ENCODE data around the gene MTMR12.
"Not testable (repeated sequence)": the region's sequence is repeated elsewhere in the genome, so short reads cannot be mapped to it uniquely, and the experiment has no call there.

Gene MTMR12

DNA sequence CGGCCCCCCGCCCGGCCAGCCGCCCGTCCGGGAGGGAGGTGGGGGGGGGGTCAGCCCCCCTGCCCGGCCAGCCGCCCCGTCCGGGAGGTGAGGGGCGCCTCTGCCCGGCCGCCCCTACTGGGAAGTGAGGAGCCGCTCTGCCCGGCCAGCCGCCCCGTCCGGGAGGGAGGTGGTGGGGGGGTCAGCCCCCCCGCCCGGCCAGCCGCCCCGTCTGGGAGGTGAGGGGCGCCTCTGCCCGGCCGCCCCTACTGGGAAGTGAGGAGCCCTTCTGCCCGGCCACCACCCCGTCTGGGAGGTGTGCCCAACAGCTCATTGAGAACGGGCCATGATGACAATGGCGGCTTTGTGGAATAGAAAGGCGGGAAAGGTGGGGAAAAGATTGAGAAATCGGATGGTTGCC, 103.9 kb downstream of the MTMR12 start:
- H3K27ac ChIP-seq (ENCODE audit: low read depth, low read length); H3K4me3 ChIP-seq (ENCODE audit: low read length); H3K36me3 ChIP-seq (ENCODE audit: control insufficient read depth, insufficient read depth, low read length); H3K9ac ChIP-seq (ENCODE audit: low read length); H3K4me1 ChIP-seq (ENCODE audit: control insufficient read depth, insufficient read depth, low read length); H3K27me3 ChIP-seq (ENCODE audit: control insufficient read depth, insufficient read depth, low read length): not testable (repeated sequence)

DNA sequence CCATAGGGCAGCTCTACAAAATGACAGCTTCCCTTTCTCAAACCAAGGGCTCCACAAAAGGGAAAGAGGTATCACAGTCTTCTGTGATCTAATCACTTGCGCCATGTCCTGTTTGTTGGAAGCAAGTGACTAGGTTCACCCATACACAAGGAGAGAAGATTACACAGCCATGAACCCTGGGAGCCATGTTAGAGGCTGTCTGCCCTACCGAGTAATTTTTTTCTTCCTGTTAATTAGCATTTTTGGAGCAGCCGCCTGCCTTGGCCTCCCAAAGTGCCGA, 105.4 kb downstream of the MTMR12 start:
- H3K27me3 ChIP-seq (ENCODE audit: control insufficient read depth, insufficient read depth, low read length) = no peaks in the 10 kb centered on the region
- no peak overlapping the region for H3K27ac ChIP-seq (ENCODE audit: low read depth, low read length)

DNA sequence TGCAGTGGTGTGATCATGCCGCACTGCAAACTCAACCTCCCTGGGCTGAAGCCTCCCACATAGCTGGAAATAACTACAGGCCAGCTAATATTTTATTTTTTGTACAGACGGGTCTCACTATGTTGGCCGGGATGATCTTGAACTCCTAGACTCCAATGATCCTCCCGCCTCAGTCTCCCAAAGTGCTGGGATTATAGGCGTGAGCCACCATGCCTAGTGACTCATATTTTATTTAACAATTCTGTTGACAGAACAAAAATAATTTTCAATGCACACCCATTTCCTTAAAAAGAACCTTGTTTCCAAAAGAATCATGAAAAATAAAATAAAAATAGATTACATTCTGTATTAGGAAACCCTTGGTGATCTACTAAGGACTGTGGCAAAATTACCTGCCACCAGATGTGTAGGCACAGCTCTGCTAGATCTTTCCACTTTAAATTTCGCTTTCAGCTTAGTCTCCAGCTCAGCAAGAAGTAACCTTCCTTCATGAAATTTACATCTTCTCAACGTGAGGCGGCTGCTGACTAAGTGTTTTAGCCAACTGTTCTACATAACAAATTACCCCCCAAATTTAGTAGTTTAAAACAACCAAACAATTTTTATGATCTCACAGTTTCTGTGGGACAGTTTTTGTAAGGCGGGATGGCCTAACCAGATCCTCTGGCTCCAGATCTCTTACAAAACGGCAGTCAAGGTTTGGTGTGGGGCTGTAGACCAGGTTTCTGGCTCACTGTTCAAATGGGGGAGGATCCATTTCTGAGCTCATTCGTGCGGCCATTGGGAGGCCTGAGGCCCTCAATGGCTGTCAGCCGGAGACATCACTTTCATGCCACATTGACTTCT, 106.0 kb downstream of the MTMR12 start:
- Histone ChIP-seq H3K36me3 (ENCODE audit: control insufficient read depth, insufficient read depth, low read length) (no peaks in the 10 kb centered on the region), H3K9ac (ENCODE audit: low read length) (no peak overlapping the region), H3K27ac (ENCODE audit: low read depth, low read length) (no peak overlapping the region), H3K27me3 (ENCODE audit: control insufficient read depth, insufficient read depth, low read length) (no peaks in the 10 kb centered on the region), H3K4me1 (ENCODE audit: control insufficient read depth, insufficient read depth, low read length) (no peaks in the 10 kb centered on the region), H3K4me3 (ENCODE audit: low read length) (no peak overlapping the region)

More for the DNA sequence above, 105.4 kb downstream of the MTMR12 start:
- Histone ChIP-seq H3K9ac (ENCODE audit: low read length) (no peak overlapping the region), H3K4me1 (ENCODE audit: control insufficient read depth, insufficient read depth, low read length) (no peaks in the 10 kb centered on the region), H3K4me3 (ENCODE audit: low read length) (no peak overlapping the region), H3K36me3 (ENCODE audit: control insufficient read depth, insufficient read depth, low read length) (no peaks in the 10 kb centered on the region)

- Histone ChIP-seq H3K27ac (ENCODE audit: low read depth, low read length) (no peak overlapping the region), H3K36me3 (ENCODE audit: control insufficient read depth, insufficient read depth, low read length) (no peaks in the 10 kb centered on the region), H3K4me3 (ENCODE audit: low read length) (no peak overlapping the region), H3K27me3 (ENCODE audit: control insufficient read depth, insufficient read depth, low read length) (no peaks in the 10 kb centered on the region), H3K4me1 (ENCODE audit: control insufficient read depth, insufficient read depth, low read length) (no peaks in the 10 kb centered on the region), H3K9ac (ENCODE audit: low read length) (no peak overlapping the region)
These were observed 106.7 kb downstream of the MTMR12 start for GRCh38 chr5:32206053-32206452.

DNA sequence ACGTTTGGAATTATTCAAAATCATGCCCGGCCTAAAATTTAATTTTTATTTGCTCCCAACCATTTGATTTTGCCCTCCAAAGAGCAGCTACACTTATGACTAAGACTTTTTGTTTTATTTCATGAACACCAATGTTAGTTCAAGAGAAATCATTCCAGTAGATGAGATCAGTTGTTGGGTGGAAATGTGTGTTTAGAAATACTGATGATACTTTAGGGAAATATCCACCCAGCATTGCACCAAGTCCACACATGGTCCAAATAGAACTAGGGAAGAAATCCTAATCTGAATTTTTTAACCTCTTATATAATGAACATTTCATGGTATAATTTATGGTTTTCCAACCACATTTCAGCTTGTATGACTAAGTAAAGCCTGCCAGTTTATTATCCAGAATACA, 110.3 kb downstream of the MTMR12 start:
- Histone ChIP-seq H3K27ac (ENCODE audit: low read depth, low read length) (no peak overlapping the region), H3K27me3 (ENCODE audit: control insufficient read depth, insufficient read depth, low read length) (no peaks in the 10 kb centered on the region), H3K9ac (ENCODE audit: low read length) (no peak overlapping the region), H3K4me3 (ENCODE audit: low read length) (no peak overlapping the region), H3K36me3 (ENCODE audit: control insufficient read depth, insufficient read depth, low read length) (no peaks in the 10 kb centered on the region), H3K4me1 (ENCODE audit: control insufficient read depth, insufficient read depth, low read length) (no peaks in the 10 kb centered on the region)

GRCh38 chr5:32201122-32201753, 111.5 kb downstream of the MTMR12 start:
- Histone ChIP-seq H3K4me3 (ENCODE audit: low read length) (no peak overlapping the region), H3K36me3 (ENCODE audit: control insufficient read depth, insufficient read depth, low read length) (no peaks in the 10 kb centered on the region), H3K27ac (ENCODE audit: low read depth, low read length) (no peak overlapping the region), H3K4me1 (ENCODE audit: control insufficient read depth, insufficient read depth, low read length) (no peaks in the 10 kb centered on the region), H3K27me3 (ENCODE audit: control insufficient read depth, insufficient read depth, low read length) (no peaks in the 10 kb centered on the region), H3K9ac (ENCODE audit: low read length) (no peak overlapping the region)

DNA sequence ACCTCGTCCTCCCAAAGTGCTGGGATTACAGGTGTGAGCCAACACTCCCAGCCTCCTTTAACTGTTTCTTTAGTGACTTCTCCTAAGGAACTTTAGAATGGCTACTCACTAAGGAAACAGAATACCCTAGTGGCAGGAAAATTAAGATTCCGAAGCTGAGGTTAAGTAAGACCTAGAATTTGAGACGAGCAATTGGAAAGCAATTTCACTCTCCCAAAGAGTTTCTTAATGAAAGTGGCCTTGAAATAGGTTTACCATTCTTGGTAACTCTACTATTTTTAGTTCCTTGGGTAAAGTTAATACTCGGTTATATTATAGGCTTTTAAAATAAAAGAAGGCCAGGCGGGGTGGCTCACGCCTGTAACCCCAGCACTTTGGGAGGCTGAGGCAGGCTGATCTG, 115.7 kb downstream of the MTMR12 start:
- H3K4me3 ChIP-seq (ENCODE audit: low read length) = no peak overlapping the region

GRCh38 chr5:32195265-32195664, 117.5 kb downstream of the MTMR12 start:
- Histone ChIP-seq H3K4me1 (ENCODE audit: control insufficient read depth, insufficient read depth, low read length) (peaks cover 3% of the 10 kb centered on the region), H3K27ac (ENCODE audit: low read depth, low read length) (no peak overlapping the region), H3K27me3 (ENCODE audit: control insufficient read depth, insufficient read depth, low read length) (no peaks in the 10 kb centered on the region), H3K9ac (ENCODE audit: low read length) (no peak overlapping the region), H3K36me3 (ENCODE audit: control insufficient read depth, insufficient read depth, low read length) (no peaks in the 10 kb centered on the region), H3K4me3 (ENCODE audit: low read length) (no peak overlapping the region)

More for the DNA sequence above, 115.7 kb downstream of the MTMR12 start:
- Histone ChIP-seq H3K36me3 (ENCODE audit: control insufficient read depth, insufficient read depth, low read length) (no peaks in the 10 kb centered on the region), H3K27me3 (ENCODE audit: control insufficient read depth, insufficient read depth, low read length) (no peaks in the 10 kb centered on the region), H3K27ac (ENCODE audit: low read depth, low read length) (no peak overlapping the region), H3K4me1 (ENCODE audit: control insufficient read depth, insufficient read depth, low read length) (peaks cover 3% of the 10 kb centered on the region), H3K9ac (ENCODE audit: low read length) (no peak overlapping the region)

- Histone ChIP-seq H3K9ac (ENCODE audit: low read length) (no peak overlapping the region), H3K36me3 (ENCODE audit: control insufficient read depth, insufficient read depth, low read length) (no peaks in the 10 kb centered on the region), H3K27me3 (ENCODE audit: control insufficient read depth, insufficient read depth, low read length) (no peaks in the 10 kb centered on the region), H3K4me1 (ENCODE audit: control insufficient read depth, insufficient read depth, low read length) (peaks cover 3% of the 10 kb centered on the region), H3K4me3 (ENCODE audit: low read length) (peak overlapping the region; percentile 25), H3K27ac (ENCODE audit: low read depth, low read length) (peak overlapping the region; percentile 27)
These were observed 119.1 kb downstream of the MTMR12 start for GRCh38 chr5:32193591-32193990.

DNA sequence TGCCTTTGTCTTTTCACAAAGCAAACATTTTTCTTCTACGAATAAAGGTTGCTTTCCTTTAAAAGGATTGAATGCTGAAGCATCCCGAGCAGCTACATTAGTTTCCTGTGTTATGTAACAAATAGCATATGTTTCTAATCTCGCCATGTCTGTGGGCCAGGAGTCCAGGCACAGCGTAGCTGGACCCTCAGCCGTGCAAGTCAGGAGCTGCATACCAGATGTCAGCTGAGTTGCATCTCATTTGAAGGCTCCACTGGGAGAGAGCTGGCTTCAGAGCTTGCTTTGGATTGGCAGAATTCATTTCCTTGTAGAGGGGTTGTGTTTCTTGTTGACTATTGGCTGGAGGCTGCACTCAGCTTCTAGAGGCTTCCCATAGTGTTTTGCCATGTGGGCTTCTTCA, 122.6 kb downstream of the MTMR12 start:
- H3K27me3 ChIP-seq (ENCODE audit: control insufficient read depth, insufficient read depth, low read length) = no peaks in the 10 kb centered on the region
- H3K4me3 ChIP-seq (ENCODE audit: low read length) = no peak overlapping the region
- H3K27ac ChIP-seq (ENCODE audit: low read depth, low read length) = no peak overlapping the region
- no peaks in the 10 kb centered on the region for H3K36me3 ChIP-seq (ENCODE audit: control insufficient read depth, insufficient read depth, low read length)
- peaks cover 3% of the 10 kb centered on the region for H3K4me1 ChIP-seq (ENCODE audit: control insufficient read depth, insufficient read depth, low read length)
- no peak overlapping the region for H3K9ac ChIP-seq (ENCODE audit: low read length)

DNA sequence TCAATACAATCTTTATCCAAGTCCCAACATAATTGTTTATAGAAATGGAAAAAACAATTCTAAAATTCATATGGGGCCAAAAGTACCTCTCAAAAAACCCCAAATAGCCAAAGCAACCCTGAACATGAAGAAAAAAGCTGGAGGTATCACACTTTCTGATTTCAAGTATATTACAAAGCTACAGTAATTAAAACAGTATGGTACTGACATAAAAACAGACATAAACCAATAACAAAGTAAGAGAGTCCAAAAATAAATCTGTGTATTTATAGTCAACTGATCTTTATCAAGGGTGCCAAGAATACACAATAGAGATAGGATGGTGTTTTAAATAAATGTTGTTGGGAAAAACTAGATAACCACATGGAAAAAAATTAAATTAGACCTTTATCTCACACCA, 125.1 kb downstream of the MTMR12 start:
- H3K4me1 ChIP-seq (ENCODE audit: control insufficient read depth, insufficient read depth, low read length) = no peaks in the 10 kb centered on the region
- no peaks in the 10 kb centered on the region for H3K27me3 ChIP-seq (ENCODE audit: control insufficient read depth, insufficient read depth, low read length)
- no peak overlapping the region for H3K4me3 ChIP-seq (ENCODE audit: low read length)
- H3K36me3 ChIP-seq (ENCODE audit: control insufficient read depth, insufficient read depth, low read length) = no peaks in the 10 kb centered on the region
- H3K27ac ChIP-seq (ENCODE audit: low read depth, low read length) = no peak overlapping the region
- no peak overlapping the region for H3K9ac ChIP-seq (ENCODE audit: low read length)

DNA sequence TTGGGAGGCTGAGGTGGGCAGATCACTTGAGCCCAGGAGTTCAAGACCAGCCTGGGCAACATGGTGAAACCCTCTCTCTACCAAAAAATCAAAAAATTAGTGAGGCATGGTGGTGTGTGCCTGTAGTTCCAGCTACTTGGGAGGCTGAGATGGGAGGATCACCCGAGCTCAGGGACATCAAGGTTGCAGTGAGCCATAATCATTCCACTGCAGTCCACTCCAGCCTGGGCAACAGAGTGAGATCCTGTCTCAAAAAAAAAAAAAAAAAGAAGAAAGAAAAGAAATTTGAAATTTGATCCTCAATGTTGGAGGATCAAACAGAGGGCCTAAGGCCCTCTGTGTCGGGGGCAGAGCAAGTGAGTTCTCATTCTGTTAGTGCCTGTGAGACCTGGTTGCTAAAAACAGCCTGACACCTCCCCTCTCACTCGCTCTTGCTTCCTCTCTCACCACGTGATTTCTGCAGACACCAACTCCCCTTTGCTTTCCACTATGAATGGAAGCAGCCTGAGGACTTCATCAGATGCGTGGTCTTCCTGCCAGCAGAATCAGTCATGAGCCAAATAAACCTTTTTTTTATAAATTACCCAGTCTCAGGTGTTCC, 130.2 kb downstream of the MTMR12 start:
- Histone ChIP-seq H3K36me3 (ENCODE audit: control insufficient read depth, insufficient read depth, low read length) (no peaks in the 10 kb centered on the region), H3K4me1 (ENCODE audit: control insufficient read depth, insufficient read depth, low read length) (no peaks in the 10 kb centered on the region), H3K27ac (ENCODE audit: low read depth, low read length) (no peak overlapping the region), H3K4me3 (ENCODE audit: low read length) (no peak overlapping the region), H3K9ac (ENCODE audit: low read length) (no peak overlapping the region), H3K27me3 (ENCODE audit: control insufficient read depth, insufficient read depth, low read length) (no peaks in the 10 kb centered on the region)

All from rectal smooth muscle tissue (tissue), 1 donor.